SK-N-DZ (cell line): ENCODE results near the gene CNTN6.

Experiments used
- DNase-seq: peaks from one replicate; pipeline ENCODE4 v3.0.0-alpha.2; 2015; ENCODE audit warnings: low spot score

CNTN6 gene

GRCh38 chr3:1172644-1173043, 79.8 kb downstream of the CNTN6 start:
- DNase-seq: peak; percentile 23

- DNase-seq: no peak
These were observed 86.3 kb downstream of the CNTN6 start for GRCh38 chr3:1179146-1179545.

GRCh38 chr3:1183320-1184048, 90.7 kb downstream of the CNTN6 start:
- no peak for DNase-seq

GRCh38 chr3:1190569-1190968, 97.7 kb downstream of the CNTN6 start:
- DNase-seq: no peak

- no peak for DNase-seq
These were observed 98.2 kb downstream of the CNTN6 start for GRCh38 chr3:1191026-1191425.

- DNase-seq: no peak
These were observed 103.1 kb downstream of the CNTN6 start for GRCh38 chr3:1195947-1196346.

- no peak for DNase-seq
These were observed 104.2 kb downstream of the CNTN6 start for GRCh38 chr3:1197051-1197450.

GRCh38 chr3:1200371-1200770, 107.5 kb downstream of the CNTN6 start:
- no peak for DNase-seq

GRCh38 chr3:1207904-1208303, 115.1 kb downstream of the CNTN6 start:
- no peak for DNase-seq

GRCh38 chr3:1214933-1215332, 122.1 kb downstream of the CNTN6 start:
- DNase-seq: no peak

- DNase-seq: no peak
These were observed 124.0 kb downstream of the CNTN6 start for GRCh38 chr3:1216856-1217255.

GRCh38 chr3:1227111-1227510, 134.3 kb downstream of the CNTN6 start:
- DNase-seq: no peak

GRCh38 chr3:1228289-1228688, 135.5 kb downstream of the CNTN6 start:
- DNase-seq: peak; percentile 49

GRCh38 chr3:1230920-1231319, 138.1 kb downstream of the CNTN6 start:
- DNase-seq: no peak

- DNase-seq: no peak
These were observed 139.5 kb downstream of the CNTN6 start for GRCh38 chr3:1232276-1232675.

GRCh38 chr3:1235526-1236120, 142.8 kb downstream of the CNTN6 start:
- peak; percentile 28 for DNase-seq

- DNase-seq: no peak
These were observed 158.6 kb downstream of the CNTN6 start for GRCh38 chr3:1251282-1252060.

GRCh38 chr3:1252061-1252430, 159.2 kb downstream of the CNTN6 start:
- no peak for DNase-seq

GRCh38 chr3:1262246-1262645, 169.4 kb downstream of the CNTN6 start:
- no peak for DNase-seq

- DNase-seq: no peak
These were observed 170.3 kb downstream of the CNTN6 start for GRCh38 chr3:1263121-1263520.

- no peak for DNase-seq
These were observed 177.0 kb downstream of the CNTN6 start for GRCh38 chr3:1269808-1270207.

- no peak for DNase-seq
These were observed 179.9 kb downstream of the CNTN6 start for GRCh38 chr3:1272546-1273265.
